ENCODE measurements around the gene TCF12. TPM values are rescaled to one million over a fixed set of nuclear protein-coding genes. Genes with fewer than 3 reads are reported as not detected.

The TCF12 gene
- total RNA-seq, 1 donor from 2014 or later = 149 TPM

GRCh38 chr15:56871867-56872266, 46.6 kb upstream of the TCF12 start:
- H3K27me3 ChIP-seq = no peaks in the 10 kb centered on the region
- no peak overlapping the region for H3K27ac ChIP-seq
- H3K36me3 ChIP-seq = no peaks in the 10 kb centered on the region
- peaks cover 15% of the 10 kb centered on the region for H3K4me1 Mint-ChIP-seq
- H3K4me3 ChIP-seq = no peak overlapping the region
- TF ChIP-seq EZH2 (IDR thresholded peaks at IDR 0.05) = no peak
- no peak for TF ChIP-seq EZH2phosphoT487 (IDR thresholded peaks at IDR 0.05)
- no peak for TF ChIP-seq CTCF (IDR thresholded peaks at IDR 0.05)
- H3F3A ChIP-seq (ENCODE audit: low read depth) = no peaks in the 10 kb centered on the region
- peaks cover 8% of the 10 kb centered on the region for H3K4me1 ChIP-seq
- H3K36me3 Mint-ChIP-seq = no peaks in the 10 kb centered on the region
- H3K4me2 ChIP-seq = no peak overlapping the region
- no peaks in the 10 kb centered on the region for H3K79me2 ChIP-seq (ENCODE audit: low read depth)
- no peak overlapping the region for H2AFZ ChIP-seq (replicated peaks)
- H3K9ac ChIP-seq = no peak overlapping the region
- peaks cover 2% of the 10 kb centered on the region for H3K27me3 Mint-ChIP-seq (ENCODE audit: insufficient read depth, low read depth)
- no peaks in the 10 kb centered on the region for H3K9me3 Mint-ChIP-seq
- no peak overlapping the region for H3K4me3 Mint-ChIP-seq
- H3K27ac Mint-ChIP-seq = no peak overlapping the region
- no peak for DNase-seq (ENCODE audit: low spot score)
- no peaks in the 10 kb centered on the region for H3K9me3 ChIP-seq (ENCODE audit: low read depth)
- no peaks in the 10 kb centered on the region for H4K20me1 ChIP-seq (ENCODE audit: low read depth)

GRCh38 chr15:56877255-56877970, 41.0 kb upstream of the TCF12 start:
- Histone ChIP-seq H3K27ac (no peak overlapping the region), H3K27me3 (no peaks in the 10 kb centered on the region), H3K9me3 (ENCODE audit: low read depth) (no peaks in the 10 kb centered on the region), H3K4me3 (no peak overlapping the region), H2AFZ (replicated peaks) (no peak overlapping the region), H3K79me2 (ENCODE audit: low read depth) (no peaks in the 10 kb centered on the region), H3K4me1 (no peaks in the 10 kb centered on the region), H3K4me2 (no peak overlapping the region), H4K20me1 (ENCODE audit: low read depth) (no peaks in the 10 kb centered on the region), H3F3A (ENCODE audit: low read depth) (no peaks in the 10 kb centered on the region), H3K9ac (no peak overlapping the region), H3K36me3 (no peaks in the 10 kb centered on the region)
- Mint-ChIP-seq H3K27me3 (ENCODE audit: insufficient read depth, low read depth) (no peaks in the 10 kb centered on the region), H3K36me3 (no peaks in the 10 kb centered on the region), H3K4me1 (peaks cover under 1% of the 10 kb centered on the region), H3K9me3 (no peaks in the 10 kb centered on the region), H3K4me3 (no peak overlapping the region), H3K27ac (no peak overlapping the region)
- no peak for DNase-seq (ENCODE audit: low spot score)
- TF ChIP-seq CTCF (IDR thresholded peaks at IDR 0.05) (no peak), EZH2 (IDR thresholded peaks at IDR 0.05) (no peak), EZH2phosphoT487 (IDR thresholded peaks at IDR 0.05) (no peak)

GRCh38 chr15:56879502-56879901, 38.9 kb upstream of the TCF12 start:
- H3K9me3 ChIP-seq (ENCODE audit: low read depth) = no peaks in the 10 kb centered on the region
- H3K27me3 ChIP-seq = no peaks in the 10 kb centered on the region
- H2AFZ ChIP-seq (replicated peaks) = no peak overlapping the region
- H3K36me3 Mint-ChIP-seq = no peaks in the 10 kb centered on the region
- no peak overlapping the region for H3K4me3 Mint-ChIP-seq
- H3K4me1 ChIP-seq = no peaks in the 10 kb centered on the region
- no peak for TF ChIP-seq EZH2 (IDR thresholded peaks at IDR 0.05)
- TF ChIP-seq EZH2phosphoT487 (IDR thresholded peaks at IDR 0.05) = no peak
- TF ChIP-seq CTCF (IDR thresholded peaks at IDR 0.05) = no peak
- no peaks in the 10 kb centered on the region for H3K9me3 Mint-ChIP-seq
- H3K27ac ChIP-seq = no peak overlapping the region
- no peaks in the 10 kb centered on the region for H3K79me2 ChIP-seq (ENCODE audit: low read depth)
- no peaks in the 10 kb centered on the region for H3F3A ChIP-seq (ENCODE audit: low read depth)
- no peaks in the 10 kb centered on the region for H3K27me3 Mint-ChIP-seq (ENCODE audit: insufficient read depth, low read depth)
- H3K4me2 ChIP-seq = no peak overlapping the region
- no peak for DNase-seq (ENCODE audit: low spot score)
- H3K27ac Mint-ChIP-seq = no peak overlapping the region
- no peaks in the 10 kb centered on the region for H4K20me1 ChIP-seq (ENCODE audit: low read depth)
- no peaks in the 10 kb centered on the region for H3K36me3 ChIP-seq
- H3K4me1 Mint-ChIP-seq = no peaks in the 10 kb centered on the region
- H3K4me3 ChIP-seq = no peak overlapping the region
- no peak overlapping the region for H3K9ac ChIP-seq
